Panc1 (cell line): Measurements from ENCODE around the gene SOS2.

Experiments used
- TCF7L2 ChIP-seq: IDR thresholded peaks from 2 replicates; pipeline ENCODE4 v1.6.1; 2011; ENCODE audit warnings: mild to moderate bottlenecking, low read depth, low read length, inconsistent platforms
- TF ChIP-seq, protein P1 (sequence below), 2 experiments: IDR thresholded peaks; 2 replicates each; pipeline ENCODE4 v1.6.1; 2011 to 2012; ENCODE audit warnings: low read depth in 2 of 2, control low read depth in 1 of 2, low read length in 1 of 2, mild to moderate bottlenecking in 1 of 2, moderate library complexity in 1 of 2; ENCODE audit not compliant: insufficient read depth in 1 of 2
- TF ChIP-seq, protein P2 (sequence below): fragments of 450-650 bp; IDR thresholded peaks from 2 replicates; pipeline ENCODE4 v1.5.1; 2017; ENCODE audit warnings: mild to moderate bottlenecking

DNA sequence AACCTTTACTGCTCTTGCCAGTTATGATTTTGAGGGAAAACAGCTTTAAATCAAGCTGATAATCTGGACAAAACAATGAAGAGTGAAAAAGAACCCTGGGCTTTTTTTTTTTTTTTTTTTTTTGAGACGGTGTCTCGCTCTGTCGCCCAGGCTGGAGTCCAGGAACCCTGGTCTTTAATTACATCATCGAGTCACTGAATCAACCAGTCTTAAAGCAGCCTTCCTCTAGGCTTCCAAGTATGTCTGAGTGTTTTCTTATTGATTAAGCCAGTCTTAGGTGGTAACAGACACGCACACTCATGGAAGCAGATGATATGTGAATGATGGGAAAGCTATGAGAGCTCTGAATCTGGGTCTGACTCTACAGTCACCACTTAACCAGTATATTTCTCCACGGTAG lies 109.1 kb downstream of the SOS2 start:
- TF ChIP-seq, protein P1, sequence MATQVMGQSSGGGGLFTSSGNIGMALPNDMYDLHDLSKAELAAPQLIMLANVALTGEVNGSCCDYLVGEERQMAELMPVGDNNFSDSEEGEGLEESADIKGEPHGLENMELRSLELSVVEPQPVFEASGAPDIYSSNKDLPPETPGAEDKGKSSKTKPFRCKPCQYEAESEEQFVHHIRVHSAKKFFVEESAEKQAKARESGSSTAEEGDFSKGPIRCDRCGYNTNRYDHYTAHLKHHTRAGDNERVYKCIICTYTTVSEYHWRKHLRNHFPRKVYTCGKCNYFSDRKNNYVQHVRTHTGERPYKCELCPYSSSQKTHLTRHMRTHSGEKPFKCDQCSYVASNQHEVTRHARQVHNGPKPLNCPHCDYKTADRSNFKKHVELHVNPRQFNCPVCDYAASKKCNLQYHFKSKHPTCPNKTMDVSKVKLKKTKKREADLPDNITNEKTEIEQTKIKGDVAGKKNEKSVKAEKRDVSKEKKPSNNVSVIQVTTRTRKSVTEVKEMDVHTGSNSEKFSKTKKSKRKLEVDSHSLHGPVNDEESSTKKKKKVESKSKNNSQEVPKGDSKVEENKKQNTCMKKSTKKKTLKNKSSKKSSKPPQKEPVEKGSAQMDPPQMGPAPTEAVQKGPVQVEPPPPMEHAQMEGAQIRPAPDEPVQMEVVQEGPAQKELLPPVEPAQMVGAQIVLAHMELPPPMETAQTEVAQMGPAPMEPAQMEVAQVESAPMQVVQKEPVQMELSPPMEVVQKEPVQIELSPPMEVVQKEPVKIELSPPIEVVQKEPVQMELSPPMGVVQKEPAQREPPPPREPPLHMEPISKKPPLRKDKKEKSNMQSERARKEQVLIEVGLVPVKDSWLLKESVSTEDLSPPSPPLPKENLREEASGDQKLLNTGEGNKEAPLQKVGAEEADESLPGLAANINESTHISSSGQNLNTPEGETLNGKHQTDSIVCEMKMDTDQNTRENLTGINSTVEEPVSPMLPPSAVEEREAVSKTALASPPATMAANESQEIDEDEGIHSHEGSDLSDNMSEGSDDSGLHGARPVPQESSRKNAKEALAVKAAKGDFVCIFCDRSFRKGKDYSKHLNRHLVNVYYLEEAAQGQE (IDR thresholded peaks at IDR 0.05; ENCODE audit: insufficient read depth in 1 of 2, low read depth in 2 of 2, low read length in 1 of 2) = no peak
- TF ChIP-seq, protein P2, sequence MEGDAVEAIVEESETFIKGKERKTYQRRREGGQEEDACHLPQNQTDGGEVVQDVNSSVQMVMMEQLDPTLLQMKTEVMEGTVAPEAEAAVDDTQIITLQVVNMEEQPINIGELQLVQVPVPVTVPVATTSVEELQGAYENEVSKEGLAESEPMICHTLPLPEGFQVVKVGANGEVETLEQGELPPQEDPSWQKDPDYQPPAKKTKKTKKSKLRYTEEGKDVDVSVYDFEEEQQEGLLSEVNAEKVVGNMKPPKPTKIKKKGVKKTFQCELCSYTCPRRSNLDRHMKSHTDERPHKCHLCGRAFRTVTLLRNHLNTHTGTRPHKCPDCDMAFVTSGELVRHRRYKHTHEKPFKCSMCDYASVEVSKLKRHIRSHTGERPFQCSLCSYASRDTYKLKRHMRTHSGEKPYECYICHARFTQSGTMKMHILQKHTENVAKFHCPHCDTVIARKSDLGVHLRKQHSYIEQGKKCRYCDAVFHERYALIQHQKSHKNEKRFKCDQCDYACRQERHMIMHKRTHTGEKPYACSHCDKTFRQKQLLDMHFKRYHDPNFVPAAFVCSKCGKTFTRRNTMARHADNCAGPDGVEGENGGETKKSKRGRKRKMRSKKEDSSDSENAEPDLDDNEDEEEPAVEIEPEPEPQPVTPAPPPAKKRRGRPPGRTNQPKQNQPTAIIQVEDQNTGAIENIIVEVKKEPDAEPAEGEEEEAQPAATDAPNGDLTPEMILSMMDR = no peak
- no peak for TF ChIP-seq TCF7L2
